Pancreas (tissue), 10 donors: ENCODE results near the gene SBK3. TPM values are rescaled to one million over a fixed set of nuclear protein-coding genes. Genes with fewer than 3 reads are reported as not detected.
"Not testable (repeated sequence)": the region's sequence is repeated elsewhere in the genome, so short reads cannot be mapped to it uniquely, and the experiment has no call there.

Source experiments
- ATAC-seq, 4 donors: fragments of 200-7000 bp; cut with Tn5 transposase; one replicate each; pipeline versions ENCODE4 v1.8.0 to v1.9.1; 2020; ENCODE audit warnings: mild to moderate bottlenecking in 4 of 4, moderate library complexity in 4 of 4
- DNase-seq, 6 donors: peaks; one replicate each; pipeline ENCODE4 v3.0.0-alpha.2; 2020
- FAIRE-seq: peaks from 2 replicates; lab custom pipeline; 2012; peaks lifted over from hg19 to GRCh38; lab: Jason Lieb, UNC
- H3K27ac ChIP-seq, 4 donors: fragments of 200-600 bp; sonication (generic); 1 replicate in 3 of 4; 2 replicates in 1 of 4; pipeline versions ENCODE4 v1.5.0 to v1.8.0; 2020
- H3K27me3 ChIP-seq, 4 donors: fragments of 200-600 bp; one replicate each; pipeline ENCODE4 v1.8.0; 2021
- H3K36me3 ChIP-seq, 3 donors: fragments of 200-600 bp; sonication (generic) in 1 of 3; one replicate each; pipeline versions ENCODE4 v1.5.0 to v1.8.0; 2020 to 2021
- H3K4me1 ChIP-seq, 3 donors: fragments of 200-600 bp; one replicate each; pipeline ENCODE4 v1.8.0; 2021
- H3K4me3 ChIP-seq, 4 donors: fragments of 200-600 bp; sonication (generic) in 2 of 4; one replicate each; pipeline versions ENCODE4 v1.5.0 to v1.8.0; 2020 to 2021
- H3K9me3 ChIP-seq, 4 donors: fragments of 200-600 bp; one replicate each; pipeline ENCODE4 v1.8.0; 2021
- WGBS, 2 donors: extraction: QIAGEN DNeasy Blood & Tissue Kit; methylation state at CpG; one replicate each; pipeline ENCODE4 v1.1.7; 2013; 5-methylcytosine and 5-hydroxymethylcytosine counted together
- intact Hi-C, 3 donors: fragments of 100-400 bp; cut with DNase I; formaldehyde crosslinking; loops; one replicate each; pipeline versions ENCODE4 v1.11.1 to v1.14.2; 2022
- polyA plus RNA-seq, 2 donors: library from polyadenylated mRNA; stranded (reverse); fragments of 200-250 nt; gene quantifications; one replicate each; pipeline ENCODE4 v1.2.3, GENCODE V29; 2013
- total RNA-seq, 6 donors: library from RNA; stranded (reverse); fragmentation: NEBNext Ultra II Directional in 4 of 6; extraction: Animal tissue kit (Norgen Biotek cat#: 25700) in 4 of 6; gene quantifications; one replicate each; pipeline versions ENCODE4 v1.2.1 to v1.2.4, GENCODE V29; 2021 to 2023
- TF ChIP-seq, protein P1 (sequence below), 4 donors: fragments of 200-600 bp; sonication (generic) in 3 of 4; IDR thresholded peaks; one replicate each; pipeline versions ENCODE4 v1.5.0 to v1.8.0; 2021; ENCODE audit warnings: antibody characterized with exemption in 4 of 4
- donor health status: healthy with polysubstance abuse.
- donor health status: DM: no; HTN: no; CAD: no; lungs with moderate emphysema.
- donor health status: DM: no; HTN: no; CAD: no.
- donor health status: control.
- donor health status: control.
- donor health status: Bipolar disorder and iron deficiency.
- donor health status: DM: yes; HTN: yes; CAD: no.
- donor health status: DM: no; HTN: no; CAD: no.
- donor health status: DM: no; HTN: no; CAD: no.
- donor health status: DM: yes; HTN: yes; CAD: no.

Gene SBK3
- total and polyA plus RNA-seq, 8 donors = 0.11 to 0.28 (median 0.18) TPM; not detected in 4

DNA sequence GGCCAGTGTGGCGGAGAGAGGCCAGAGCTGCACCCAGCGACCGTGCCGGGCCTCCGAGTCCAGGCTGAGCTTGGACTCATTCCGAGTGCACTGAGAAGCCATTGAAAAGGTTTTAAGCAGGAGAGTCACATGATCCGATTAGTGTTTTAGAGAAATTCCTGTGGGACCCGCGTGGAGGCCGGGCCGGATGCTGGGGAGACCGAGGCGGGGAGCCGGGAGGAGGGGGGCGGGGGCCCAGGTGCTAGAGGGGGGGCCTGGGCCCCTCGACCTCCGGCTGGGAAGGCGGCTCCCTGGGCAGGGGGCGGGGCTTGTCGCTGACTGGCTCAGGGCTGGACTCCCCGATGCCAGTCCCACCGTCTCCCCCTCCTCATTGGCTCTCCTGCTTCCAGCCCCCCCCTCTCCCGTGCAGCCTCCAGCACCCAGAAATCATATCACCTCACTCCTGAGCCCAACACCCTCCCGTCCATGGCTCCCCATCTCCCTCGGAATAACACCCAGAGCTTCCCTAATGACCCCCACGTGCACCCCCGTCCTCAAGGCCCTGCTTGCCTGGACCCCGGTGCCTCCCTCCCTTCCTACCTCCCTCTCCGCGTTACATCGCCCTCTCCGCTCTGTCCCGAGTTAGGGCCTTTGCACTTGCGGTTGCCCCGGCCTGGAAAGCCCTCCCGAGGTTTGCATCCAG is 40.5 kb upstream of the SBK3 start:
- Histone ChIP-seq H3K36me3 (no peaks in the 10 kb centered on the region), H3K27me3 (no peaks in the 10 kb centered on the region), H3K4me3 (peak overlapping the region in 2 of 4 donors; percentile 20 to 33), H3K27ac (peak overlapping the region; percentile 35 to 57 (median 52)), H3K9me3 (no peaks in the 10 kb centered on the region), H3K4me1 (peaks cover 13 to 21% (median 19%) of the 10 kb centered on the region in 3 donors)
- FAIRE-seq = no peak
- TF ChIP-seq, protein P1, sequence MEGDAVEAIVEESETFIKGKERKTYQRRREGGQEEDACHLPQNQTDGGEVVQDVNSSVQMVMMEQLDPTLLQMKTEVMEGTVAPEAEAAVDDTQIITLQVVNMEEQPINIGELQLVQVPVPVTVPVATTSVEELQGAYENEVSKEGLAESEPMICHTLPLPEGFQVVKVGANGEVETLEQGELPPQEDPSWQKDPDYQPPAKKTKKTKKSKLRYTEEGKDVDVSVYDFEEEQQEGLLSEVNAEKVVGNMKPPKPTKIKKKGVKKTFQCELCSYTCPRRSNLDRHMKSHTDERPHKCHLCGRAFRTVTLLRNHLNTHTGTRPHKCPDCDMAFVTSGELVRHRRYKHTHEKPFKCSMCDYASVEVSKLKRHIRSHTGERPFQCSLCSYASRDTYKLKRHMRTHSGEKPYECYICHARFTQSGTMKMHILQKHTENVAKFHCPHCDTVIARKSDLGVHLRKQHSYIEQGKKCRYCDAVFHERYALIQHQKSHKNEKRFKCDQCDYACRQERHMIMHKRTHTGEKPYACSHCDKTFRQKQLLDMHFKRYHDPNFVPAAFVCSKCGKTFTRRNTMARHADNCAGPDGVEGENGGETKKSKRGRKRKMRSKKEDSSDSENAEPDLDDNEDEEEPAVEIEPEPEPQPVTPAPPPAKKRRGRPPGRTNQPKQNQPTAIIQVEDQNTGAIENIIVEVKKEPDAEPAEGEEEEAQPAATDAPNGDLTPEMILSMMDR (IDR thresholded peaks at IDR 0.05) = no peak
- WGBS, 2 donors = 6 to 9% methylated on average over 32 to 36 of the region's 36 CpGs
- DNase-seq = peak; percentile 70 to 90 (median 80)
- intact Hi-C loops = no loop called here
- peak; percentile 43 to 71 (median 66) for ATAC-seq

DNA sequence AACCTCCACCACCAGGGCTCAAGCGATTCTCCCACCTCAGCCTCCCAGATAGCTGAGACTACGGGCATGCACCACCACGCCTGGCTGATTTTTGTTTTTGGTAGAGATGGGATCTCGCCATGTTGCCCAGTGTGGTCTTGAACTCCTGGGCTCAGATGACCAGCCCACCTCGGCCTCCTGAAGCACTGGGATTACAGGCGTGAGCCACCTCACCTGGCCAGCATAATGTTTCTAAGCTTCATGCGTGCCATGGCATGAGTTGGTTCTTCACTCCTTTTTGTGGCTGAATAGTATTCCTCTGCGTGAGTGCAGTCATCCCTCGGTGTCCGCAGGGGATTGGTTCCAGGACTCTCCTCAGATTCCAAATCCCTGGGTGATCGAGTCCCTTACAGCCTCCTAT is 39.5 kb upstream of the SBK3 start:
- no peaks in the 10 kb centered on the region for H3K9me3 ChIP-seq
- no peaks in the 10 kb centered on the region for H3K36me3 ChIP-seq
- 86 to 93% methylated on average over 11 of the region's 11 CpGs for WGBS, 2 donors
- intact Hi-C loops = no loop called here
- no peak for DNase-seq
- no peaks in the 10 kb centered on the region for H3K27me3 ChIP-seq
- no peak for FAIRE-seq
- H3K27ac ChIP-seq = no peak overlapping the region
- TF ChIP-seq, protein P1 (IDR thresholded peaks at IDR 0.05) = no peak
- peaks cover 13 to 21% (median 19%) of the 10 kb centered on the region in 3 donors for H3K4me1 ChIP-seq
- no peak overlapping the region for H3K4me3 ChIP-seq
- no peak for ATAC-seq

DNA sequence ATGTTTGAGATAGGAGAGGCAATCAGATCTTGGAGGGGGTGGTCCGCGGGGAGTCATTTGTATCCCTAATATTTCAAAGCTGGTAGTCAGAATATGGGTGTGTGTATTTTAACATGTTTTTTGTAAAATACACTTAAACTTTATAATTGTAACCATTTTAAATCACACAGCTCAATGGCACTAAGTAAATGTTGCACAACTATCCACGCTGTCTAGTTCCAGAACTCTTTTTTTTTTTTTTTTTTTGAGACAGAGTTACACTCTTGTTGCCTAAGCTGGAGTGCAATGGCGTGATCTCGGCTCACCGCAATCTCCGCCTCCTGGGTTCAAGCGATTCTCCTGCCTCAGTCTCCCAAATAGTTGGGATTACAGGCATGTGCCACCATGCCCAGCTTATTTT is 38.6 kb upstream of the SBK3 start:
- H3K36me3 ChIP-seq, intact Hi-C loops, H3K4me3 ChIP-seq, H3K27me3 ChIP-seq, ATAC-seq, H3K27ac ChIP-seq, DNase-seq, FAIRE-seq, H3K9me3 ChIP-seq: not testable (repeated sequence)
- WGBS, 2 donors = 68 to 84% methylated on average over 8 of the region's 8 CpGs
- H3K4me1 ChIP-seq = peaks cover 13 to 21% (median 19%) of the 10 kb centered on the region in 3 donors

DNA sequence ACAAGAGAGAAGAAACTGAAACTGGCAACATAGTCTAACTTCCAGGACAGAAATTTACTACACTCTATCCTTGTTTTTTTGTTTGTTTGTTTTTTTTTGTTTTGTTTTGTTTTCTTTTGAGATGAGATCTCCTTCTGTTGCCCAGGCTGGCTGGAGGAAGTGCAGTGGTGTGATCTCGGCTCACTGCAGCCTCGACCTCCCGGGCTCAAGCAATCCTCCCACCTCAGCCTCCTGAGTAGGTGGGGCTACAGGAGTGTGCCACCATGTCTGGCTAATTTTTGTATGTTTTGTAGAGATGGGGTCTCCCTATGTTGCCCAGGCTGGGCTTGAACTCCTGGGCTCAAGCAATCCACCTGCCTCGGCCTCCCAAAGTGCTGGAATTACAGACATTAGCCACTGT is 36.9 kb upstream of the SBK3 start:
- Histone ChIP-seq H3K4me3 (peak overlapping the region in 1 of 4 donors; percentile 13), H3K4me1 (peaks cover 13 to 21% (median 19%) of the 10 kb centered on the region in 3 donors), H3K36me3 (peaks cover 0 to 13% (median 0%) of the 10 kb centered on the region in 3 donors), H3K27ac (peak overlapping the region; percentile 14 to 84 (median 69))
- FAIRE-seq, H3K27me3 ChIP-seq, H3K9me3 ChIP-seq, DNase-seq, ATAC-seq, intact Hi-C loops: not testable (repeated sequence)
- WGBS, 2 donors = 62 to 63% methylated on average over 4 of the region's 4 CpGs

DNA sequence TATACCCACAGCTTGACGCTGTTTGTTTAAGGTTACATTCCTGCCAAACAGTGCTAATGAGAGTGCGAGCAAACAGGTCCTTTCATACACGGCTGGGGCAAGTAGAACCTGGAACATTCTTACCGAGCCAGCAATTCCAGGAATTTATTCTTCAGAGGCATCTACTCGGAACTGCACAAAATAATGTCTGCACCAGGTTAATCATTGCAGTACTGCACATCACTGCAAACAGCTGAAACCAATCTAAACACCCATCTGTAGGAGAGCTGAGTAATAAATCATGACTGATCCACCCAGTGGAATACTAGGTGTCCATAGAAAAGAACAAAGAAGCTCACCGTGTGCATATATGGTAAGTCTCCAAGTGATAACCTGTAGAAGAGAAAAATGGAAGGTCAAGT is 36.5 kb upstream of the SBK3 start:
- Histone ChIP-seq H3K4me1 (peaks cover 12 to 20% (median 16%) of the 10 kb centered on the region in 3 donors), H3K36me3 (peaks cover 0 to 13% (median 0%) of the 10 kb centered on the region in 3 donors), H3K4me3 (peak overlapping the region in 2 of 4 donors; percentile 13 to 79), H3K9me3 (no peaks in the 10 kb centered on the region), H3K27ac (peak overlapping the region; percentile 76 to 84 (median 82)), H3K27me3 (no peaks in the 10 kb centered on the region)
- no peak for DNase-seq
- intact Hi-C loops = no loop called here
- FAIRE-seq = no peak
- WGBS, 2 donors = 3 to 8% methylated on average over 6 of the region's 6 CpGs
- TF ChIP-seq, protein P1 (IDR thresholded peaks at IDR 0.05) = no peak
- peak; percentile 2 to 42 (median 20) for ATAC-seq
